ENCODE results near the gene TASOR.
A peak's percentile ranks its signal among the peaks of the same experiment; 100 is the strongest.

TASOR gene

GRCh38 chr3:56682462-56683121, 473 bp downstream of the TASOR start:
- DNase-seq (ENCODE audit: low spot score): peak; percentile 76

- DNase-seq (ENCODE audit: low spot score): no peak
Observed at GRCh38 chr3:56681984-56682461, 1.0 kb downstream of the TASOR start.

GRCh38 chr3:56680054-56680580, 2.9 kb downstream of the TASOR start:
- DNase-seq (ENCODE audit: low spot score): no peak

GRCh38 chr3:56677286-56677685, 5.8 kb downstream of the TASOR start:
- DNase-seq (ENCODE audit: low spot score): no peak

GRCh38 chr3:56673781-56674457, 9.1 kb downstream of the TASOR start:
- DNase-seq (ENCODE audit: low spot score): no peak

GRCh38 chr3:56667973-56668579, 15.0 kb downstream of the TASOR start:
- no peak for DNase-seq (ENCODE audit: low spot score)

- no peak for DNase-seq (ENCODE audit: low spot score)
Observed at GRCh38 chr3:56664823-56665222, 18.2 kb downstream of the TASOR start.

GRCh38 chr3:56655709-56656108, 27.4 kb downstream of the TASOR start:
- DNase-seq (ENCODE audit: low spot score): no peak

- no peak for DNase-seq (ENCODE audit: low spot score)
Observed at GRCh38 chr3:56654460-56654859, 28.6 kb downstream of the TASOR start.

- no peak for DNase-seq (ENCODE audit: low spot score)
Observed at GRCh38 chr3:56645407-56645806, 37.7 kb downstream of the TASOR start.

GRCh38 chr3:56633602-56634535, 49.2 kb downstream of the TASOR start:
- no peak for DNase-seq (ENCODE audit: low spot score)

Measured in NAMALWA (cell line).